Karpas-422 (cell line): ENCODE measurements around the gene GGA2. TPM values are rescaled to one million over a fixed set of nuclear protein-coding genes. Genes with fewer than 3 reads are reported as not detected.

Experiments
- DNase-seq: peaks from one replicate; pipeline ENCODE4 v3.0.0-alpha.2; 2015
- H2AFZ ChIP-seq: fragments of 200-600 bp; sonication (generic); 2 replicates; pipeline ENCODE4 v1.6.1; 2014; ENCODE audit warnings: antibody characterized with exemption, low read length, mixed read lengths
- H3K27ac ChIP-seq: fragments of 200-600 bp; sonication (generic); 2 replicates; pipeline ENCODE4 v1.5.1; 2014; ENCODE audit warnings: mild to moderate bottlenecking, low read length, moderate library complexity
- H3K27me3 ChIP-seq: fragments of 200-600 bp; sonication (generic); 2 replicates; pipeline ENCODE4 v1.6.1; 2014; ENCODE audit warnings: low read length, mixed read lengths
- H3K36me3 ChIP-seq: fragments of 200-600 bp; sonication (generic); 2 replicates; pipeline ENCODE4 v1.6.1; 2014; ENCODE audit warnings: low read length, mixed read lengths; ENCODE audit not compliant: insufficient read depth
- H3K4me1 ChIP-seq: fragments of 200-600 bp; sonication (generic); 2 replicates; pipeline ENCODE4 v1.6.1; 2014; ENCODE audit warnings: mild to moderate bottlenecking, low read length, mixed read lengths
- H3K4me2 ChIP-seq: fragments of 200-600 bp; sonication (generic); 2 replicates; pipeline ENCODE4 v1.6.1; 2014; ENCODE audit warnings: low read length, low read depth, mild to moderate bottlenecking; ENCODE audit not compliant: poor library complexity, severe bottlenecking
- H3K4me3 ChIP-seq: fragments of 200-600 bp; sonication (generic); 2 replicates; pipeline ENCODE4 v1.5.1; 2014; ENCODE audit warnings: mild to moderate bottlenecking, antibody characterized with exemption, low read length, mixed read lengths
- H3K79me2 ChIP-seq: fragments of 200-600 bp; sonication (generic); 2 replicates; pipeline ENCODE4 v1.6.1; 2014; ENCODE audit warnings: mild to moderate bottlenecking, low read length, mixed read lengths
- H3K9ac ChIP-seq: fragments of 200-600 bp; sonication (generic); 2 replicates; pipeline ENCODE4 v1.6.0; 2014; ENCODE audit warnings: low read length
- H3K9me2 ChIP-seq: fragments of 200-600 bp; sonication (generic), shearing (Covaris generic); replicated peaks from 2 replicates; pipeline ENCODE4 v1.6.0; 2014; ENCODE audit warnings: mild to moderate bottlenecking, low read length, moderate library complexity; ENCODE audit not compliant: insufficient read depth
- H3K9me3 ChIP-seq: fragments of 300-700, 200-600 bp; sonication (generic); 2 replicates; pipeline ENCODE4 v1.6.1; 2014; ENCODE audit warnings: low read length, mixed read lengths
- H4K20me1 ChIP-seq: fragments of 200-600 bp; sonication (generic); 2 replicates; pipeline ENCODE4 v1.6.1; 2014; ENCODE audit warnings: mild to moderate bottlenecking, antibody characterized with exemption, low read length, low read depth; ENCODE audit not compliant: insufficient read depth
- total RNA-seq: library from RNA; depleted of rRNA; stranded (reverse); fragments of >200 nt; shearing (Covaris generic); gene quantifications from 2 replicates; pipeline ENCODE4 v1.2.3, GENCODE V29; 2014; ENCODE audit warnings: low replicate concordance; rRNA removed

Gene GGA2
- 109 and 123 TPM in 2 replicates for total RNA-seq

GRCh38 chr16:23510164-23510914 lies at the start of gene GGA2:
GGA2 (minus strand) TSS chr16:23510494; CDS start chr16:23510411, 83 bp downstream.
- Histone ChIP-seq H2AFZ (no peak within 1 kb of the TSS), H3K9ac (peak within 1 kb of the TSS; percentile 92), H3K4me2 (peak within 1 kb of the TSS; percentile 88), H3K27me3 (no peaks in the 10 kb centered on the region), H3K4me1 (peaks cover 63% of the 10 kb centered on the region), H3K27ac (peak within 1 kb of the TSS; percentile 93), H3K4me3 (peak within 1 kb of the TSS; percentile 99), H3K36me3 (peaks cover 10% of the 10 kb centered on the region), H4K20me1 (peaks cover 33% of the 10 kb centered on the region), H3K9me2 (no peaks in the 10 kb centered on the region), H3K9me3 (no peaks in the 10 kb centered on the region), H3K79me2 (peaks cover 52% of the 10 kb centered on the region)
- DNase-seq = peak; percentile 93

- H3K4me1 ChIP-seq = peaks cover 50% of the 10 kb centered on the region
- DNase-seq = no peak
- peak overlapping the region; percentile 52 for H3K27ac ChIP-seq
- H3K36me3 ChIP-seq = peaks cover 40% of the 10 kb centered on the region; the same call in 1 of the 2 replicates
- H2AFZ ChIP-seq = peak overlapping the region; percentile 80; the same call in 1 of the 2 replicates
- H3K4me3 ChIP-seq = peak overlapping the region; percentile 90
- H4K20me1 ChIP-seq = no peaks in the 10 kb centered on the region; the same call in 1 of the 2 replicates
- no peaks in the 10 kb centered on the region for H3K9me2 ChIP-seq
- no peaks in the 10 kb centered on the region for H3K9me3 ChIP-seq
- peak overlapping the region; percentile 87 for H3K4me2 ChIP-seq
- no peaks in the 10 kb centered on the region for H3K27me3 ChIP-seq
- H3K9ac ChIP-seq = peak overlapping the region; percentile 98
- H3K79me2 ChIP-seq = peaks cover 86% of the 10 kb centered on the region
Observed at GRCh38 chr16:23557779-23558702, 47.7 kb upstream of the GGA2 start.

- no peaks in the 10 kb centered on the region; the same call in 1 of the 2 replicates for H4K20me1 ChIP-seq
- peak; percentile 99 for DNase-seq
- H3K27me3 ChIP-seq = no peaks in the 10 kb centered on the region
- peak within 1 kb of the TSS; percentile 90 for H3K4me3 ChIP-seq
- peaks cover 34% of the 10 kb centered on the region; the same call in 1 of the 2 replicates for H3K36me3 ChIP-seq
- H3K79me2 ChIP-seq = peaks cover 85% of the 10 kb centered on the region
- peak within 1 kb of the TSS; percentile 94 for H3K27ac ChIP-seq
- H3K4me1 ChIP-seq = peaks cover 50% of the 10 kb centered on the region
- no peaks in the 10 kb centered on the region for H3K9me3 ChIP-seq
- peak within 1 kb of the TSS; percentile 98 for H3K9ac ChIP-seq
- H3K9me2 ChIP-seq = no peaks in the 10 kb centered on the region
- H3K4me2 ChIP-seq = peak within 1 kb of the TSS; percentile 87
- peak within 1 kb of the TSS; percentile 80; the same call in 1 of the 2 replicates for H2AFZ ChIP-seq
Observed at GRCh38 chr16:23556881-23557778, 46.8 kb upstream of the GGA2 start, which contains the start of the genes EARS2 and UBFD1. EARS2 (minus strand) TSS chr16:23557350; CDS start chr16:23557343, 7 bp downstream. UBFD1 (plus strand) TSS chr16:23557727; CDS start chr16:23557743, 16 bp downstream.

- Histone ChIP-seq H3K9ac (peak overlapping the region; percentile 98), H2AFZ (no peak overlapping the region), H3K9me2 (no peaks in the 10 kb centered on the region), H3K4me2 (peak overlapping the region; percentile 80), H3K36me3 (peaks cover 17% of the 10 kb centered on the region; the same call in 1 of the 2 replicates), H3K9me3 (no peaks in the 10 kb centered on the region), H3K27ac (peak overlapping the region; percentile 94), H3K4me1 (peaks cover 43% of the 10 kb centered on the region), H3K79me2 (peaks cover 59% of the 10 kb centered on the region), H3K4me3 (peak overlapping the region; percentile 90; the same call in 1 of the 2 replicates), H4K20me1 (no peaks in the 10 kb centered on the region; the same call in 1 of the 2 replicates), H3K27me3 (no peaks in the 10 kb centered on the region)
- peak; percentile 65 for DNase-seq
Observed at GRCh38 chr16:23554536-23554935, 44.2 kb upstream of the GGA2 start.

GRCh38 chr16:23552161-23552560 lies 41.9 kb upstream of the GGA2 start:
- Histone ChIP-seq H3K4me1 (peaks cover 30% of the 10 kb centered on the region), H3K79me2 (peaks cover 40% of the 10 kb centered on the region), H3K27me3 (no peaks in the 10 kb centered on the region), H3K9ac (no peak overlapping the region), H3K4me3 (no peak overlapping the region), H3K36me3 (peaks cover 13% of the 10 kb centered on the region; the same call in 1 of the 2 replicates), H3K27ac (no peak overlapping the region), H2AFZ (no peak overlapping the region), H3K4me2 (no peak overlapping the region), H3K9me3 (no peaks in the 10 kb centered on the region), H3K9me2 (no peaks in the 10 kb centered on the region), H4K20me1 (no peaks in the 10 kb centered on the region)
- DNase-seq = no peak

GRCh38 chr16:23549938-23550337 lies 39.6 kb upstream of the GGA2 start:
- Histone ChIP-seq H3K27ac (no peak overlapping the region), H3K9ac (no peak overlapping the region), H3K9me3 (no peaks in the 10 kb centered on the region), H4K20me1 (no peaks in the 10 kb centered on the region), H3K9me2 (no peaks in the 10 kb centered on the region), H3K4me2 (no peak overlapping the region), H3K4me3 (no peak overlapping the region), H2AFZ (no peak overlapping the region), H3K36me3 (peaks cover 26% of the 10 kb centered on the region; the same call in 1 of the 2 replicates), H3K27me3 (no peaks in the 10 kb centered on the region), H3K79me2 (peaks cover 22% of the 10 kb centered on the region), H3K4me1 (peaks cover 11% of the 10 kb centered on the region)
- no peak for DNase-seq

GRCh38 chr16:23544436-23544835 lies 34.1 kb upstream of the GGA2 start:
- Histone ChIP-seq H3K4me2 (no peak overlapping the region), H3K9ac (no peak overlapping the region), H3K9me2 (no peaks in the 10 kb centered on the region), H3K4me3 (no peak overlapping the region), H3K79me2 (0 out of 2 replicates have a peak, but pooled peaks cover 6% of the 10 kb centered on the region), H3K36me3 (peaks cover 32% of the 10 kb centered on the region; the same call in 1 of the 2 replicates), H4K20me1 (no peaks in the 10 kb centered on the region), H3K27ac (no peak overlapping the region), H3K27me3 (no peaks in the 10 kb centered on the region), H2AFZ (no peak overlapping the region), H3K4me1 (no peaks in the 10 kb centered on the region), H3K9me3 (no peaks in the 10 kb centered on the region)
- no peak for DNase-seq
